ENCODE data around the gene HS1BP3. TPM values are rescaled to one million over a fixed set of nuclear protein-coding genes. Genes with fewer than 3 reads are reported as not detected.

HS1BP3 gene
- total and polyA plus RNA-seq, 2 of the 13 experiments (the other 11 are each of a cell fraction or from before 2014, with no cell fraction given), result 15.2 to 22.0 TPM

- TF ChIP-seq ZNF281 (CRISPR knock-in tag; IDR thresholded peaks at IDR 0.05; ENCODE audit: borderline replicate concordance), result peak; percentile 50; the same call in 1 of the 2 replicates
- no peak for TF ChIP-seq ZNF746 (CRISPR knock-in tag; IDR thresholded peaks at IDR 0.05)
- TF ChIP-seq ZBTB1 (CRISPR knock-in tag; IDR thresholded peaks at IDR 0.05; ENCODE audit: borderline replicate concordance), result no peak
- no peak for TF ChIP-seq TBP (CRISPR knock-in tag; IDR thresholded peaks at IDR 0.05)
- peak; percentile 58; the same call in 1 of the 2 replicates for TF ChIP-seq MTERF4 (CRISPR knock-in tag; IDR thresholded peaks at IDR 0.05)
- TF ChIP-seq ATM (IDR thresholded peaks at IDR 0.05; ENCODE audit: borderline replicate concordance), result no peak
- peak; percentile 69 for TF ChIP-seq SOX5 (CRISPR knock-in tag; IDR thresholded peaks at IDR 0.05; ENCODE audit: borderline replicate concordance)
- peak; percentile 92; the same call in 1 of the 2 replicates for TF ChIP-seq TSC22D2 (CRISPR knock-in tag; IDR thresholded peaks at IDR 0.05; ENCODE audit: borderline replicate concordance)
- TF ChIP-seq TEAD2 (CRISPR knock-in tag; IDR thresholded peaks at IDR 0.05), result no peak
- TF ChIP-seq ZNF343 (CRISPR knock-in tag; IDR thresholded peaks at IDR 0.05), result no peak
- peak; percentile 97 for TF ChIP-seq KDM3A (CRISPR knock-in tag; IDR thresholded peaks at IDR 0.05; ENCODE audit: low read depth)
- peak; percentile 72 for TF ChIP-seq KLF6 (CRISPR knock-in tag; IDR thresholded peaks at IDR 0.05)
- peak; percentile 82 for TF ChIP-seq RXRA (CRISPR knock-in tag; IDR thresholded peaks at IDR 0.05)
- no peak for TF ChIP-seq SMYD3 (CRISPR knock-in tag; IDR thresholded peaks at IDR 0.05)
- TF ChIP-seq SNAPC4 (CRISPR knock-in tag; IDR thresholded peaks at IDR 0.05), result no peak
- no peak for TF ChIP-seq DMAP1 (CRISPR knock-in tag; IDR thresholded peaks at IDR 0.05)
- no peak for TF ChIP-seq NAIF1 (CRISPR knock-in tag; IDR thresholded peaks at IDR 0.05; ENCODE audit: borderline replicate concordance)
- peak; percentile 78 for TF ChIP-seq XRCC5 (optimal IDR thresholded peaks at IDR 0.05; ENCODE audit: low read length)
These were observed 15.0 kb downstream of the HS1BP3 start (continued) for GRCh38 chr2:20635675-20636584.

All from HepG2 (cell line).